Measurements from ENCODE around the gene CCDC148. TPM values are rescaled to one million over a fixed set of nuclear protein-coding genes. Genes with fewer than 3 reads are reported as not detected.
"Not testable (repeated sequence)": the region's sequence is repeated elsewhere in the genome, so short reads cannot be mapped to it uniquely, and the experiment has no call there.

The CCDC148 gene
- total RNA-seq, 1 donor from 2014 or later = not detected

GRCh38 chr2:158319269-158319668 is 137.3 kb downstream of the CCDC148 start:
- Mint-ChIP-seq H3K9me3 (no peaks in the 10 kb centered on the region), H3K4me1 (ENCODE audit: low read depth) (no peaks in the 10 kb centered on the region), H3K27me3 (ENCODE audit: low read depth) (peaks cover 3% of the 10 kb centered on the region), H3K27ac (no peak overlapping the region), H3K36me3 (ENCODE audit: low read depth) (no peaks in the 10 kb centered on the region), H3K4me3 (ENCODE audit: low read depth) (no peak overlapping the region)
- intact Hi-C loops (cut with micrococcal nuclease) = no loop called here
- DNase-seq (ENCODE audit: low spot score) = no peak

GRCh38 chr2:158317642-158318041 is 138.9 kb downstream of the CCDC148 start:
- no peaks in the 10 kb centered on the region for H3K36me3 Mint-ChIP-seq (ENCODE audit: low read depth)
- H3K4me1 Mint-ChIP-seq (ENCODE audit: low read depth) = no peaks in the 10 kb centered on the region
- intact Hi-C loops (cut with micrococcal nuclease) = no loop called here
- H3K27me3 Mint-ChIP-seq (ENCODE audit: low read depth) = peaks cover 3% of the 10 kb centered on the region
- DNase-seq (ENCODE audit: low spot score) = no peak
- H3K9me3 Mint-ChIP-seq = no peaks in the 10 kb centered on the region
- H3K27ac Mint-ChIP-seq = no peak overlapping the region
- no peak overlapping the region for H3K4me3 Mint-ChIP-seq (ENCODE audit: low read depth)

- H3K9me3 Mint-ChIP-seq = no peaks in the 10 kb centered on the region
- H3K4me1 Mint-ChIP-seq (ENCODE audit: low read depth) = no peaks in the 10 kb centered on the region
- H3K36me3 Mint-ChIP-seq (ENCODE audit: low read depth) = no peaks in the 10 kb centered on the region
- DNase-seq (ENCODE audit: low spot score) = no peak
- no peak overlapping the region for H3K27ac Mint-ChIP-seq
- intact Hi-C loops (cut with micrococcal nuclease) = no loop called here
- peaks cover 3% of the 10 kb centered on the region for H3K27me3 Mint-ChIP-seq (ENCODE audit: low read depth)
- no peak overlapping the region for H3K4me3 Mint-ChIP-seq (ENCODE audit: low read depth)
These were observed 140.6 kb downstream of the CCDC148 start for GRCh38 chr2:158315803-158316414.

- no peaks in the 10 kb centered on the region for H3K4me1 Mint-ChIP-seq (ENCODE audit: low read depth)
- no peak overlapping the region for H3K4me3 Mint-ChIP-seq (ENCODE audit: low read depth)
- H3K36me3 Mint-ChIP-seq (ENCODE audit: low read depth) = no peaks in the 10 kb centered on the region
- no peaks in the 10 kb centered on the region for H3K9me3 Mint-ChIP-seq
- H3K27ac Mint-ChIP-seq = no peak overlapping the region
- H3K27me3 Mint-ChIP-seq (ENCODE audit: low read depth) = peaks cover 3% of the 10 kb centered on the region
- intact Hi-C loops (cut with micrococcal nuclease) = no loop called here
- no peak for DNase-seq (ENCODE audit: low spot score)
These were observed 141.6 kb downstream of the CCDC148 start for GRCh38 chr2:158315000-158315399.

GRCh38 chr2:158313734-158314133 is 142.8 kb downstream of the CCDC148 start:
- no peak overlapping the region for H3K27ac Mint-ChIP-seq
- H3K36me3 Mint-ChIP-seq (ENCODE audit: low read depth) = no peaks in the 10 kb centered on the region
- DNase-seq (ENCODE audit: low spot score) = no peak
- no peaks in the 10 kb centered on the region for H3K9me3 Mint-ChIP-seq
- intact Hi-C loops (cut with micrococcal nuclease) = no loop called here
- H3K4me1 Mint-ChIP-seq (ENCODE audit: low read depth) = no peaks in the 10 kb centered on the region
- H3K4me3 Mint-ChIP-seq (ENCODE audit: low read depth) = no peak overlapping the region
- peaks cover 3% of the 10 kb centered on the region for H3K27me3 Mint-ChIP-seq (ENCODE audit: low read depth)

GRCh38 chr2:158312981-158313380 is 143.6 kb downstream of the CCDC148 start:
- H3K36me3 Mint-ChIP-seq (ENCODE audit: low read depth) = no peaks in the 10 kb centered on the region
- intact Hi-C loops (cut with micrococcal nuclease) = no loop called here
- no peaks in the 10 kb centered on the region for H3K9me3 Mint-ChIP-seq

DNA sequence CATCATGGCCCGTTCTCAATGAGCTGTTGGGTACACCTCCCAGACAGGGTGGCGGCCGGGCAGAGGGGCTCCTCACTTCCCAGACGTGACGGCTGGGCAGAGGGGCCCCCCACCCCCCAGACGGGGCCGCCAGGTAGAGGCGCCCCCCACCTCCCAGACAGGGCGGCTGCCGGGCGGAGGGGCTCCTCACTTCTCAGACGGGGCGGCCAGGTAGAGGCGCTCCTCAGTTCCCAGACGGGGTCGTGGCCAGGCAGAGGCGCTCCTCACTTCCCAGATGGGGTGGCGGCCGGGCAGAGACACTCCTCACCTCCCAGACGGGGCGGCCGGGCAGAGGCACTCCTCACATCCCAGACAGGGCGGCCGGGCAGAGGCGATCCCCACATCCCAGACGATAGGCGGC is 146.1 kb downstream of the CCDC148 start:
- H3K36me3 Mint-ChIP-seq (ENCODE audit: low read depth); H3K27ac Mint-ChIP-seq; DNase-seq (ENCODE audit: low spot score); H3K27me3 Mint-ChIP-seq (ENCODE audit: low read depth); H3K4me3 Mint-ChIP-seq (ENCODE audit: low read depth); H3K9me3 Mint-ChIP-seq; H3K4me1 Mint-ChIP-seq (ENCODE audit: low read depth); intact Hi-C loops (cut with micrococcal nuclease): not testable (repeated sequence)

More at GRCh38 chr2:158312981-158313380, 143.6 kb downstream of the CCDC148 start:
- Mint-ChIP-seq H3K4me1 (ENCODE audit: low read depth) (no peaks in the 10 kb centered on the region), H3K27me3 (ENCODE audit: low read depth) (peaks cover 3% of the 10 kb centered on the region), H3K4me3 (ENCODE audit: low read depth) (no peak overlapping the region), H3K27ac (no peak overlapping the region)
- DNase-seq (ENCODE audit: low spot score) = no peak

DNA sequence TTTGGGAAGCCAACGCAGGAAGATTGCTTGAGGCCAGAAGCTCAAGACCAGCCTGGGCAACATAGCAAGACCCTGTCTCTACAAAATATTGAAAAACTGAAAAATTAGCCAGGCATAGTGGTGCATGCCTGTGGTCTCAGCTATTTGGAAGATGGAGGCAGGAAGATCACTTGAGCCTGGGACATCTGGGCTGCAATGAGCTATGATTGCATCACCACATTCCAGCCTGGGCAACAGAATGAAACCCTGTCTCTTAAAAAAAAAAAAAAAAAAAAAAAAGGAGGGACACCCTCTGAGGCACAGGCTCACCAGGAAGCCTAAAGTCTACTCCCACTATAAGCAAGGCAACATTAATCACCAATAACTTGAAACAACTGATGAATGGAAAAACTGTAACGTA is 151.1 kb downstream of the CCDC148 start:
- H3K27ac Mint-ChIP-seq = no peak overlapping the region
- no peak overlapping the region for H3K4me3 Mint-ChIP-seq (ENCODE audit: low read depth)
- H3K9me3 Mint-ChIP-seq = peaks cover 4% of the 10 kb centered on the region
- H3K4me1 Mint-ChIP-seq (ENCODE audit: low read depth) = no peaks in the 10 kb centered on the region
- intact Hi-C loops (cut with micrococcal nuclease) = no loop called here
- H3K36me3 Mint-ChIP-seq (ENCODE audit: low read depth) = no peaks in the 10 kb centered on the region
- DNase-seq (ENCODE audit: low spot score) = no peak
- H3K27me3 Mint-ChIP-seq (ENCODE audit: low read depth) = no peaks in the 10 kb centered on the region

DNA sequence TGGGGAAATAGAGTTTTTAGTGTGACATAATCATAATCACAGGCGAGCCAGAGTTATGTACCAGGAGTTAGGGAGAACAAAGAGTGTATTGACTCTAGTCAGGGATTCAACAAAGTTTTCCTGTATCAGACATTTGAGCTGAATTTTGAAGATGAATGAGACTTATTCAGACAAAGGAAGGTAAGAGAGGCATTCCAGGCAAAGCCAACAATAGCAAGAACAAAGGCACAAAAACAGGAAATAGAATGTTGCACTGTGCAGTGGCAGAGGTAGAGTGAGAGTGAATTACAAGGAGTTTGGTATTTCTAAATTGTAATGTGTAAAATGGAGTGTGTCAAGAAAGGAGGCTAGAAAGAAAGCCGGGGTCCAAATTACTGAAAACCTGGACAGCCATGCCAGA is 156.2 kb downstream of the CCDC148 start:
- intact Hi-C loops (cut with micrococcal nuclease) = no loop called here
- no peaks in the 10 kb centered on the region for H3K36me3 Mint-ChIP-seq (ENCODE audit: low read depth)
- no peak for DNase-seq (ENCODE audit: low spot score)
- H3K4me3 Mint-ChIP-seq (ENCODE audit: low read depth) = no peak overlapping the region
- H3K4me1 Mint-ChIP-seq (ENCODE audit: low read depth) = no peaks in the 10 kb centered on the region
- no peaks in the 10 kb centered on the region for H3K9me3 Mint-ChIP-seq
- H3K27me3 Mint-ChIP-seq (ENCODE audit: low read depth) = no peaks in the 10 kb centered on the region
- H3K27ac Mint-ChIP-seq = no peak overlapping the region

DNA sequence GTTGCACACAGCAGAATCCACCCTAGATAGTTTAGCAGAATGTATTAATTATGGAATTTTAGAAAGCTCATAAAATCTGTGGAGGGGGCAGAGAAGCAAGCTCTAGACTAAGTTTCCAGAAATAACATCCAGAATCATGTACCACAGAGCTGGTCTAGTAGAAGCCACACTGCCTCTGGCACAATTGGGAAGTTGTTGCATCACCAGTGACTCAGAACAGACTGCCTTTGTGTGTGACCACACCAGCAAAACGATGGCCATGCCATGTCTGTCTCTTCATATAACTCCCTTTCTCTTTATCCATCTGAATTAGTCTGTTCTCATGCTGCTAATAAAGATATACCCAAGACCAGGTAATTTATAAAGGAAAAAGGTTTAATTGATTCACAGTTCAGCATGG is 158.9 kb downstream of the CCDC148 start:
- intact Hi-C loops (cut with micrococcal nuclease) = no loop called here
- no peak for DNase-seq (ENCODE audit: low spot score)
- no peaks in the 10 kb centered on the region for H3K4me1 Mint-ChIP-seq (ENCODE audit: low read depth)

DNA sequence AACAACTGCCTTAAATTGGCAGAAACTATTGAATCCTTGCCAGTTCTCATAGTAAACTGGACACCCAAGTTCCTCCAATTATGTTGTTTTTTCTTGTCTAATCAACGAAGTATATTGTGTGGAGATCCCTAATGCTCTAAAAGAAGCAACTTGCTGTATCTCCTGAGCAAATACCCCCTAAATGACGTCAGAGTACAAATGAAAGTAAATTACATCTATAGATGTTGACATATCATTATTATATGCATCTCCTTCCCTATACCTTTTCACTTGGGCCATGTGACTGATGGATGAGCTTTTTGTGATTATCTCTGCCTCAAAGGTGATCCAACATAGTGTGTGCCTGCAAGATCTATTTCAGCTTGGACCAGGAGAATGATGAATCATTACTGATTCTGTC is 159.4 kb downstream of the CCDC148 start:
- Mint-ChIP-seq H3K36me3 (ENCODE audit: low read depth) (no peaks in the 10 kb centered on the region), H3K9me3 (no peaks in the 10 kb centered on the region), H3K27me3 (ENCODE audit: low read depth) (no peaks in the 10 kb centered on the region), H3K4me1 (ENCODE audit: low read depth) (no peaks in the 10 kb centered on the region), H3K27ac (no peak overlapping the region), H3K4me3 (ENCODE audit: low read depth) (no peak overlapping the region)
- no peak for DNase-seq (ENCODE audit: low spot score)
- intact Hi-C loops (cut with micrococcal nuclease) = no loop called here

More for the DNA sequence above, 158.9 kb downstream of the CCDC148 start:
- no peaks in the 10 kb centered on the region for H3K9me3 Mint-ChIP-seq
- no peak overlapping the region for H3K27ac Mint-ChIP-seq
- H3K4me3 Mint-ChIP-seq (ENCODE audit: low read depth) = no peak overlapping the region
- no peaks in the 10 kb centered on the region for H3K27me3 Mint-ChIP-seq (ENCODE audit: low read depth)
- no peaks in the 10 kb centered on the region for H3K36me3 Mint-ChIP-seq (ENCODE audit: low read depth)

DNA sequence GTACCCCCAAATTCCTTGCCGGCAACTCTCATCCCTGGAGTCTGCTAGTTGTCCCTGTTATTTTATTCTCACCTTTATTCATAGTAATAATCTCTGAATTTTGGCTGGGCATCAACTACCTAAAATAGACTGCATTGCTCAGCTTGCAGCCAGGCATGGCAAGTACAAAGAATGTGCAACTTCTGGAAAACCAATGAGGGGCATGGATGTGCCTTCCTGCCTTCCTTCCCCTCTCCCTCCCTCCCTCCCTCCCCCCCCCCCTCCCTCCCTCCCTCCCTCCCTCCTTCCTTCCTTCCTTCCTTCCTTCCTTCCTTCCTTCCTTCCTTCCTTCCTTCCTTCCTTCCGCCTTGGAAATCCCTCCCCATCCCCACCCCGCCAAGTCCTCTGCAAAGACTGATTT is 162.8 kb downstream of the CCDC148 start:
- no peaks in the 10 kb centered on the region for H3K27me3 Mint-ChIP-seq (ENCODE audit: low read depth)
- no peaks in the 10 kb centered on the region for H3K36me3 Mint-ChIP-seq (ENCODE audit: low read depth)
- no peak overlapping the region for H3K27ac Mint-ChIP-seq
- H3K4me1 Mint-ChIP-seq (ENCODE audit: low read depth) = no peaks in the 10 kb centered on the region
- intact Hi-C loops (cut with micrococcal nuclease) = no loop called here
- no peak overlapping the region for H3K4me3 Mint-ChIP-seq (ENCODE audit: low read depth)
- no peaks in the 10 kb centered on the region for H3K9me3 Mint-ChIP-seq
- DNase-seq (ENCODE audit: low spot score) = no peak

DNA sequence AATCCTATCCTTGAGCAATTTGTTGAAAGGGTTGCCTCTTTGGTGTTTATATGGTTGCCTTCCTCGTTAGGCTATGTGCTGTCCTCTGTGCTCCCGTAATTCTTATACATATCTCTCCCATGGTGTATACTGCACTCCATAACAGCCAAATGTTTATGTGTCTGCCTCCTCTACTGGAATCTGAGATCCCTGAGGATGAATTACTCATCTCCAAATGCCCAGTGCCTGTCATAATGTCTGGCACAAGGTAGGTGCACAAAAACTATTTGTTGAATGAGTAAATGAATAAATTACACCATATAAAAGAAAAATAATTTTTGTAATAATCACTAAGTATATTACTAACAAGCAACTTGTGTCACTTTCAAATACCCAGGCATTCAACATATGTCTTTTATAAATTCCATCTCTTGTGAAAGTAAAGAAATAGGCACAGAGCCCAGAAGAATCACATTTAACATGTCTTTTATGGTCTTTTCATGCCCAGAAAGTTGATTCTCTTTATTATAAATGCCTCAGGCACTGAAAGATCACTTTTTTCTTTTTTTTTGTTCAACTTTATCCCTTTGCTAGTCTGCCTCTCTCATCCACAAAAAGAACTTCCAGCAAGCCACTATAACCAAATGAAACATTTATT is 164.9 kb downstream of the CCDC148 start:
- H3K4me3 Mint-ChIP-seq (ENCODE audit: low read depth) = no peak overlapping the region
- no peaks in the 10 kb centered on the region for H3K9me3 Mint-ChIP-seq
- H3K36me3 Mint-ChIP-seq (ENCODE audit: low read depth) = no peaks in the 10 kb centered on the region
- no peak overlapping the region for H3K27ac Mint-ChIP-seq
- no peaks in the 10 kb centered on the region for H3K27me3 Mint-ChIP-seq (ENCODE audit: low read depth)
- DNase-seq (ENCODE audit: low spot score) = no peak
- intact Hi-C loops (cut with micrococcal nuclease) = no loop called here
- H3K4me1 Mint-ChIP-seq (ENCODE audit: low read depth) = no peaks in the 10 kb centered on the region

All from activated T-helper 2 cell treated with anti-CD3 and anti-CD28 coated beads, Interferon-gamma antibody, Interleukin-2, Interleukin-4, amounts not matched to agents 10 μg/mL and 5 μg/mL and 100 μg/mL, durations not matched to agents 14 hours and 24 hours and 36 hours (primary cell).